OCI-LY1 (cell line): ENCODE results near the gene ZSWIM3.

Experiments used
- H2AFZ ChIP-seq: fragments of 200-600 bp; sonication (generic), shearing (Covaris generic); 2 replicates; pipeline ENCODE4 v1.6.0; 2014; ENCODE audit warnings: antibody characterized with exemption, mild to moderate bottlenecking, low read length
- H3F3A ChIP-seq: fragments of 200-600 bp; sonication (generic), shearing (Covaris generic); 2 replicates; pipeline ENCODE4 v1.6.0; 2014; ENCODE audit warnings: mild to moderate bottlenecking, antibody characterized with exemption, low read length, moderate library complexity; ENCODE audit not compliant: insufficient read depth
- H3K27ac ChIP-seq: fragments of 200-600 bp; sonication (generic); 2 replicates; pipeline ENCODE4 v1.5.1; 2014; ENCODE audit warnings: low read length, mixed run types, mild to moderate bottlenecking, low read depth; ENCODE audit not compliant: poor library complexity, severe bottlenecking
- H3K27me3 ChIP-seq: fragments of 200-600 bp; sonication (generic); 2 replicates; pipeline ENCODE4 v1.6.0; 2014; ENCODE audit warnings: antibody characterized with exemption, mild to moderate bottlenecking, low read length, moderate library complexity; ENCODE audit not compliant: insufficient read depth
- H3K36me3 ChIP-seq: fragments of 200-600 bp; sonication (generic); 2 replicates; pipeline ENCODE4 v1.6.1; 2014; ENCODE audit warnings: mild to moderate bottlenecking, antibody characterized with exemption, low read length, moderate library complexity, mixed read lengths; ENCODE audit not compliant: insufficient read depth
- H3K4me1 ChIP-seq: fragments of 200-600 bp; sonication (generic); 2 replicates; pipeline ENCODE4 v1.5.1; 2014; ENCODE audit warnings: mild to moderate bottlenecking, low read length, moderate library complexity; ENCODE audit not compliant: insufficient read depth, severe bottlenecking
- H3K4me2 ChIP-seq: fragments of 200-600 bp; sonication (generic), shearing (Covaris generic); 2 replicates; pipeline ENCODE4 v1.6.1; 2014; ENCODE audit warnings: low read length
- H3K4me3 ChIP-seq: fragments of 200-600 bp; sonication (generic); 2 replicates; pipeline ENCODE4 v1.5.1; 2014; ENCODE audit warnings: low read length, low read depth, mild to moderate bottlenecking, mixed read lengths; ENCODE audit not compliant: poor library complexity, severe bottlenecking
- H3K79me2 ChIP-seq: fragments of 200-600 bp; shearing (Covaris generic); 2 replicates; pipeline ENCODE4 v1.6.1; 2016; ENCODE audit warnings: mixed run types, low read length, mixed read lengths; ENCODE audit not compliant: insufficient read depth
- H3K9ac ChIP-seq: fragments of 200-600 bp; sonication (generic), shearing (Covaris generic); 2 replicates; pipeline ENCODE4 v1.6.1; 2014; ENCODE audit warnings: mild to moderate bottlenecking, low read length, mixed read lengths
- H3K9me2 ChIP-seq: fragments of 200-600 bp; sonication (generic), shearing (Covaris generic); 2 replicates; pipeline ENCODE4 v1.6.1; 2014; ENCODE audit warnings: low read depth, mild to moderate bottlenecking, low read length, mixed read lengths
- H3K9me3 ChIP-seq: fragments of 200-600 bp; shearing (Covaris generic); 2 replicates; pipeline ENCODE4 v1.6.1; 2014; ENCODE audit warnings: low read length, mixed read lengths
- H4K20me1 ChIP-seq: fragments of 200-600 bp; sonication (generic), shearing (Covaris generic); 2 replicates; pipeline ENCODE4 v1.6.0; 2016; ENCODE audit warnings: mild to moderate bottlenecking, low read length; ENCODE audit not compliant: insufficient read depth
- EZH2 ChIP-seq: fragments of 200-600 bp; sonication (generic), shearing (Covaris generic); IDR thresholded peaks from 2 replicates; pipeline ENCODE4 v1.8.0; 2017; ENCODE audit warnings: borderline replicate concordance, mixed run types, mild to moderate bottlenecking, antibody characterized with exemption, low read length, moderate library complexity, mixed read lengths
- TF ChIP-seq, protein P1 (sequence below): fragments of 200-600 bp; sonication (generic), shearing (Covaris generic); IDR thresholded peaks from 2 replicates; pipeline ENCODE4 v1.5.1; 2017; ENCODE audit warnings: mild to moderate bottlenecking, antibody characterized with exemption, low read length, moderate library complexity, mixed read lengths

ZSWIM3 gene

DNA sequence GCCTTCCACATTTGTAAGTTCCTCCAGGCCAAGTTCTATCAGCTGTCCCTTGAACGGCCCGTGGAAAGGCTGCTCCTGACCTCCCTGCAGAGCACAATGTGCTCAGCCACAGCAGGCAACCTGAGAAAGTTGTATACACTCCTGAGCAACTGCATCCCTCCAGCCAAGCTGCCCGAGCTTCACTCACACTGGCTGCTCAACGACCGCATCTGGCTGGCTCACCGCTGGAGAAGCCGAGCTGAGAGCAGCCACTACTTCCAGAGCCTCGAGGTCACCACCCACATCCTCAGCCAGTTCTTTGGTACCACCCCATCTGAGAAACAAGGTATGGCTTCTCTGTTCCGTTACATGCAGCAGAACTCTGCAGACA lies 25.7 kb downstream of the ZSWIM3 start:
- H3F3A ChIP-seq: no peaks in the 10 kb centered on the region
- H3K9me3 ChIP-seq: no peaks in the 10 kb centered on the region
- H3K9ac ChIP-seq: no peak overlapping the region
- H4K20me1 ChIP-seq: no peaks in the 10 kb centered on the region
- H3K4me3 ChIP-seq: no peak overlapping the region
- TF ChIP-seq, protein P1, sequence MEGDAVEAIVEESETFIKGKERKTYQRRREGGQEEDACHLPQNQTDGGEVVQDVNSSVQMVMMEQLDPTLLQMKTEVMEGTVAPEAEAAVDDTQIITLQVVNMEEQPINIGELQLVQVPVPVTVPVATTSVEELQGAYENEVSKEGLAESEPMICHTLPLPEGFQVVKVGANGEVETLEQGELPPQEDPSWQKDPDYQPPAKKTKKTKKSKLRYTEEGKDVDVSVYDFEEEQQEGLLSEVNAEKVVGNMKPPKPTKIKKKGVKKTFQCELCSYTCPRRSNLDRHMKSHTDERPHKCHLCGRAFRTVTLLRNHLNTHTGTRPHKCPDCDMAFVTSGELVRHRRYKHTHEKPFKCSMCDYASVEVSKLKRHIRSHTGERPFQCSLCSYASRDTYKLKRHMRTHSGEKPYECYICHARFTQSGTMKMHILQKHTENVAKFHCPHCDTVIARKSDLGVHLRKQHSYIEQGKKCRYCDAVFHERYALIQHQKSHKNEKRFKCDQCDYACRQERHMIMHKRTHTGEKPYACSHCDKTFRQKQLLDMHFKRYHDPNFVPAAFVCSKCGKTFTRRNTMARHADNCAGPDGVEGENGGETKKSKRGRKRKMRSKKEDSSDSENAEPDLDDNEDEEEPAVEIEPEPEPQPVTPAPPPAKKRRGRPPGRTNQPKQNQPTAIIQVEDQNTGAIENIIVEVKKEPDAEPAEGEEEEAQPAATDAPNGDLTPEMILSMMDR: no peak
- no peak for TF ChIP-seq EZH2
- no peak overlapping the region for H3K4me2 ChIP-seq
- H3K27me3 ChIP-seq: no peaks in the 10 kb centered on the region
- H3K4me1 ChIP-seq: peaks cover 13% of the 10 kb centered on the region
- no peak overlapping the region for H3K27ac ChIP-seq
- peaks cover 51% of the 10 kb centered on the region for H3K36me3 ChIP-seq
- no peak overlapping the region for H2AFZ ChIP-seq
- H3K79me2 ChIP-seq: peaks cover 4% of the 10 kb centered on the region
- no peaks in the 10 kb centered on the region for H3K9me2 ChIP-seq

DNA sequence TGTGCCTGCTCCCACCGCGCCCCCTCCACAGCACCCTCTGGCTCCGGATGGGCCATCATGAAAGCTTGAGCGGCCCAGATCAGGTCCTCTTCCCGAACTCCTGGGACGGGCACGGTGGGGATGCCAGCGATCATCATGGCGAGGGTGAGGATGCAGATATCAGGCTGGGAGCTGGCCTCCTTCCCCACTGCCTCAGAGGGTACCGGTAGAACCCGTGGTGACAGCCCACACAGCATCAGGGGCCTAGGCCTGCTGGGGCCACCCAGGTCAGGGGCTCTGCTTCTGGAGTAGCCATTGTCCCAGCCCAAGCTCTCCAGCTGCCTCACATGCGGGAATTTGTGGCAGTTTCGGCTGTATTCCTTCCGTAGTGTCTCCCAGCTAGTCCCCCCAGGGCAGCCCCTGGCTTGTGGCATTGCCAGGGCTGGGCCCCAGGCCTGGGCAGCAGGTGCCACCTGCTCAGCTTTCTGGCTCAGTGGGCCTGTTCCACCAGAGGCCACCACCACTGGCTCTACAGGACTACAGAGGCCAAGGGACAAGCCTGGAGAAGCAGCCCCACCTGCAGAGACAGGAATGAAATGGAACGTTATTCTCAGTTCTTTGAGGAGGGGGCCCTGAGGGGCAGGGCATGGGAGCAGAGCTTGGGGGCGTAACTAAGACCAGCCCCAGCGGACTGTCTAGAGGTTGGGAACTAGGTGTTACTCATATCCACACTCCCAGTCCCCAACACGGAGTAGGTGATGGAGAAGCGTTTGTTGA lies 29.4 kb downstream of the ZSWIM3 start:
- no peak overlapping the region for H3K4me2 ChIP-seq
- no peaks in the 10 kb centered on the region for H3K9me2 ChIP-seq
- no peak overlapping the region for H3K27ac ChIP-seq
- H3K4me1 ChIP-seq: peaks cover 23% of the 10 kb centered on the region
- H3K9me3 ChIP-seq: no peaks in the 10 kb centered on the region
- no peaks in the 10 kb centered on the region for H3K79me2 ChIP-seq
- H3K4me3 ChIP-seq: no peak overlapping the region
- H2AFZ ChIP-seq: no peak overlapping the region
- H3K36me3 ChIP-seq: peaks cover 47% of the 10 kb centered on the region
- no peaks in the 10 kb centered on the region for H4K20me1 ChIP-seq
- no peaks in the 10 kb centered on the region; the same call in 1 of the 2 replicates for H3F3A ChIP-seq
- H3K27me3 ChIP-seq: no peaks in the 10 kb centered on the region
- no peak overlapping the region for H3K9ac ChIP-seq
- TF ChIP-seq, protein P1: no peak
- TF ChIP-seq EZH2: no peak

DNA sequence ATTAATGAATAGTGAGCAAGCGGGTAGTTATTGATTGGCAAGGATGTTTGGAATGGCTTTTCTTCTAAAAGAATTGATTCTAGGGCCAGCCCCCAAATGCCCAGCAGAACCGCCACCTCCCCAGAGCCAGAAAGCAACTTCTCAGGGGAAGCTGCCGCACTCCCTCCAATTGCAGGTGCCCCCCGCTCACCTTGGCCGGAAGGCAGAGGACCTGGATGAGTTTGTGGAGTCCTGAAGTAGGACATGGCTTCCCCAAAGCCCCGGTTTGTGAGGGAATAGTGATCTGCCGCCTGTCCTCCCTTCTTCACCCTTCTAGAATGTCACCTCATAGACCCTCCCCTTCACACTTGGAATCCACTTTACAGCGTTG lies 29.9 kb downstream of the ZSWIM3 start, which contains the start of gene SPATA25:
TSS of gene SPATA25 (minus strand) at position 277 of the 370 bp plus-strand sequence. CDS start at position 245, 32 bp downstream.
- no peaks in the 10 kb centered on the region for H3K27me3 ChIP-seq
- no peaks in the 10 kb centered on the region; the same call in 1 of the 2 replicates for H3F3A ChIP-seq
- no peak within 1 kb of the TSS for H3K9ac ChIP-seq
- H3K36me3 ChIP-seq: peaks cover 43% of the 10 kb centered on the region
- TF ChIP-seq EZH2: no peak
- TF ChIP-seq, protein P1: no peak
- H3K79me2 ChIP-seq: no peaks in the 10 kb centered on the region
- no peaks in the 10 kb centered on the region for H3K9me3 ChIP-seq
- H3K9me2 ChIP-seq: no peaks in the 10 kb centered on the region
- H4K20me1 ChIP-seq: no peaks in the 10 kb centered on the region
- H3K27ac ChIP-seq: no peak within 1 kb of the TSS
- no peak within 1 kb of the TSS for H3K4me2 ChIP-seq
- H2AFZ ChIP-seq: no peak within 1 kb of the TSS
- H3K4me3 ChIP-seq: no peak within 1 kb of the TSS
- H3K4me1 ChIP-seq: peaks cover 23% of the 10 kb centered on the region
